ENCODE measurements around the gene GALNT10.

DNA sequence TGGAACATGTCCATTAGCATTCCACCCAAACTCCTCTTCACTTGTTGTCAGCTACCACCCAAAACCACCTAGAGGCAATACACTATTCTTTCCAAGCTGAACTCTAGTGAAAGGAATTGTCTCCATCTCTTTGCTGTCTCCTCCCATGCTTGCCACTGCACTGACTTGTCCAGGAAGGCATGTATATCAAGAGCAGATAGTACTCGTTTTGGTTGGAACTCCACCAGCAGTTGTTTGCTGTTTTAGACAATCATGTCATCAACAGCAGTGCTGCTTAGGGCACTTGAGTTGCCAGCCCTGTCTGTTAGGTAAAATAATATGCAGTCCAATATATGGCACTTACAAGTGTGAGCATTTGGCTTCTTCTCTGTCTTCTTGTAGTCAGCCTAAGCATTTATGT lies 175.3 kb downstream of the GALNT10 start:
- TF ChIP-seq SMC3 (IDR thresholded peaks at IDR 0.05; ENCODE audit: borderline replicate concordance, low read length) = no peak
- TF ChIP-seq, protein P1, sequence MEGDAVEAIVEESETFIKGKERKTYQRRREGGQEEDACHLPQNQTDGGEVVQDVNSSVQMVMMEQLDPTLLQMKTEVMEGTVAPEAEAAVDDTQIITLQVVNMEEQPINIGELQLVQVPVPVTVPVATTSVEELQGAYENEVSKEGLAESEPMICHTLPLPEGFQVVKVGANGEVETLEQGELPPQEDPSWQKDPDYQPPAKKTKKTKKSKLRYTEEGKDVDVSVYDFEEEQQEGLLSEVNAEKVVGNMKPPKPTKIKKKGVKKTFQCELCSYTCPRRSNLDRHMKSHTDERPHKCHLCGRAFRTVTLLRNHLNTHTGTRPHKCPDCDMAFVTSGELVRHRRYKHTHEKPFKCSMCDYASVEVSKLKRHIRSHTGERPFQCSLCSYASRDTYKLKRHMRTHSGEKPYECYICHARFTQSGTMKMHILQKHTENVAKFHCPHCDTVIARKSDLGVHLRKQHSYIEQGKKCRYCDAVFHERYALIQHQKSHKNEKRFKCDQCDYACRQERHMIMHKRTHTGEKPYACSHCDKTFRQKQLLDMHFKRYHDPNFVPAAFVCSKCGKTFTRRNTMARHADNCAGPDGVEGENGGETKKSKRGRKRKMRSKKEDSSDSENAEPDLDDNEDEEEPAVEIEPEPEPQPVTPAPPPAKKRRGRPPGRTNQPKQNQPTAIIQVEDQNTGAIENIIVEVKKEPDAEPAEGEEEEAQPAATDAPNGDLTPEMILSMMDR (IDR thresholded peaks at IDR 0.05 in 2 of 3, conservative IDR thresholded peaks at IDR 0.05 in 1 of 3; ENCODE audit: control insufficient read depth in 2 of 3, extremely low read depth in 1 of 3, insufficient read depth in 1 of 3, low read depth in 3 of 3, low read length in 3 of 3) = no peak
- TF ChIP-seq POLR2AphosphoS5 (IDR thresholded peaks at IDR 0.05; ENCODE audit: low read length) = no peak
- no peak for TF ChIP-seq ATF7 (IDR thresholded peaks at IDR 0.05; ENCODE audit: low read depth)
- TF ChIP-seq MYC (IDR thresholded peaks at IDR 0.05; ENCODE audit: insufficient read depth, insufficient read length, insufficient replicate concordance, low read length, severe bottlenecking) = no peak
- no peak for TF ChIP-seq SMARCA5 (IDR thresholded peaks at IDR 0.05)
- TF ChIP-seq MXI1 (IDR thresholded peaks at IDR 0.05; ENCODE audit: low read depth, low read length) = no peak
- no peak for TF ChIP-seq CREM (IDR thresholded peaks at IDR 0.05; ENCODE audit: low read depth)
- TF ChIP-seq EZH2 (IDR thresholded peaks at IDR 0.05; ENCODE audit: borderline replicate concordance, control insufficient read depth, low read depth, low read length) = no peak
- TF ChIP-seq RFX5 (IDR thresholded peaks at IDR 0.05; ENCODE audit: low read depth, low read length) = no peak
- TF ChIP-seq, protein P2, sequence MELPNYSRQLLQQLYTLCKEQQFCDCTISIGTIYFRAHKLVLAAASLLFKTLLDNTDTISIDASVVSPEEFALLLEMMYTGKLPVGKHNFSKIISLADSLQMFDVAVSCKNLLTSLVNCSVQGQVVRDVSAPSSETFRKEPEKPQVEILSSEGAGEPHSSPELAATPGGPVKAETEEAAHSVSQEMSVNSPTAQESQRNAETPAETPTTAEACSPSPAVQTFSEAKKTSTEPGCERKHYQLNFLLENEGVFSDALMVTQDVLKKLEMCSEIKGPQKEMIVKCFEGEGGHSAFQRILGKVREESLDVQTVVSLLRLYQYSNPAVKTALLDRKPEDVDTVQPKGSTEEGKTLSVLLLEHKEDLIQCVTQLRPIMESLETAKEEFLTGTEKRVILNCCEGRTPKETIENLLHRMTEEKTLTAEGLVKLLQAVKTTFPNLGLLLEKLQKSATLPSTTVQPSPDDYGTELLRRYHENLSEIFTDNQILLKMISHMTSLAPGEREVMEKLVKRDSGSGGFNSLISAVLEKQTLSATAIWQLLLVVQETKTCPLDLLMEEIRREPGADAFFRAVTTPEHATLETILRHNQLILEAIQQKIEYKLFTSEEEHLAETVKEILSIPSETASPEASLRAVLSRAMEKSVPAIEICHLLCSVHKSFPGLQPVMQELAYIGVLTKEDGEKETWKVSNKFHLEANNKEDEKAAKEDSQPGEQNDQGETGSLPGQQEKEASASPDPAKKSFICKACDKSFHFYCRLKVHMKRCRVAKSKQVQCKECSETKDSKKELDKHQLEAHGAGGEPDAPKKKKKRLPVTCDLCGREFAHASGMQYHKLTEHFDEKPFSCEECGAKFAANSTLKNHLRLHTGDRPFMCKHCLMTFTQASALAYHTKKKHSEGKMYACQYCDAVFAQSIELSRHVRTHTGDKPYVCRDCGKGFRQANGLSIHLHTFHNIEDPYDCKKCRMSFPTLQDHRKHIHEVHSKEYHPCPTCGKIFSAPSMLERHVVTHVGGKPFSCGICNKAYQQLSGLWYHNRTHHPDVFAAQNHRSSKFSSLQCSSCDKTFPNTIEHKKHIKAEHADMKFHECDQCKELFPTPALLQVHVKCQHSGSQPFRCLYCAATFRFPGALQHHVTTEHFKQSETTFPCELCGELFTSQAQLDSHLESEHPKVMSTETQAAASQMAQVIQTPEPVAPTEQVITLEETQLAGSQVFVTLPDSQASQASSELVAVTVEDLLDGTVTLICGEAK (IDR thresholded peaks at IDR 0.05; ENCODE audit: borderline replicate concordance) = no peak
- TF ChIP-seq, protein P3, sequence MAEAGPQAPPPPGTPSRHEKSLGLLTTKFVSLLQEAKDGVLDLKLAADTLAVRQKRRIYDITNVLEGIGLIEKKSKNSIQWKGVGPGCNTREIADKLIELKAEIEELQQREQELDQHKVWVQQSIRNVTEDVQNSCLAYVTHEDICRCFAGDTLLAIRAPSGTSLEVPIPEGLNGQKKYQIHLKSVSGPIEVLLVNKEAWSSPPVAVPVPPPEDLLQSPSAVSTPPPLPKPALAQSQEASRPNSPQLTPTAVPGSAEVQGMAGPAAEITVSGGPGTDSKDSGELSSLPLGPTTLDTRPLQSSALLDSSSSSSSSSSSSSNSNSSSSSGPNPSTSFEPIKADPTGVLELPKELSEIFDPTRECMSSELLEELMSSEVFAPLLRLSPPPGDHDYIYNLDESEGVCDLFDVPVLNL (IDR thresholded peaks at IDR 0.05; ENCODE audit: low read depth, low read length) = no peak
